Activated T-helper 17 cell treated with anti-CD3 and anti-CD28 coated beads, Interleukin-2, amount 50 U/mL, for 72 hours (primary cell): ENCODE results near the gene ELP6. TPM values are rescaled to one million over a fixed set of nuclear protein-coding genes. Genes with fewer than 3 reads are reported as not detected.
"Not testable (repeated sequence)": the region's sequence is repeated elsewhere in the genome, so short reads cannot be mapped to it uniquely, and the experiment has no call there.

Experiments used
- ATAC-seq: fragments of 150-1000 bp; cut with Tn5 transposase; replicated peaks from 2 replicates; pipeline ENCODE4 v1.10.0; 2021; ENCODE audit warnings: mild to moderate bottlenecking, moderate library complexity
- H3K27ac Mint-ChIP-seq: one replicate; pipeline ENCODE4 v1.8.0; 2022; ENCODE audit warnings: mixed read lengths
- H3K27me3 Mint-ChIP-seq: one replicate; pipeline ENCODE4 v1.8.0; 2022; ENCODE audit warnings: mixed read lengths
- H3K36me3 Mint-ChIP-seq: one replicate; pipeline ENCODE4 v1.8.0; 2022; ENCODE audit warnings: low read depth, mild to moderate bottlenecking, mixed read lengths
- H3K4me1 Mint-ChIP-seq: one replicate; pipeline ENCODE4 v1.8.0; 2022; ENCODE audit warnings: mixed read lengths
- H3K4me3 Mint-ChIP-seq: one replicate; pipeline ENCODE4 v1.8.0; 2022; ENCODE audit warnings: mild to moderate bottlenecking, mixed read lengths
- H3K9me3 Mint-ChIP-seq: one replicate; pipeline ENCODE4 v1.8.0; 2022; ENCODE audit warnings: mixed read lengths
- total RNA-seq, 2 donors: library from RNA; stranded (reverse); gene quantifications; one replicate each; pipeline ENCODE4 v1.2.3, GENCODE V29; 2022

Gene ELP6
- total RNA-seq, 2 donors from 2014 or later = 38.6 to 45.8 TPM

DNA sequence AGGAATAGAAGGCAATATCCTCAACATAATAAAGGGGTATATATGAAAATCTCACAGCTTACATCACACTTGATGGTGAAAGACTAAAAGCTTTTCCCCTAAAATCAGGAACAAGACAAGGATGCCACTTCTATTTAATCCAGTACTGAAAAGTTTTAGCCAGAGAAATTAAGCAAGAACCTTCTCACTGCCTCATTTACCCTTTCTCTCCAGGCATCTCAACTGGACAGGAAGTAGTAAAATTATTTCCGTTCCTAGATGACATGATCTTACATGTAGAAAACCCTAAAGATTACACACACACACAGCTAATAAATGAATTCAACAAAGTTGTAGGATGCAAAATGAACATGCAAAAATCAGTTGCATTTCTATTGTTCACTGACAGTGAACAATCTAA lies 48.9 kb downstream of the ELP6 start:
- no peaks in the 10 kb centered on the region for H3K27me3 Mint-ChIP-seq
- no peak for ATAC-seq
- H3K27ac Mint-ChIP-seq = no peak overlapping the region
- H3K4me3 Mint-ChIP-seq = no peak overlapping the region
- H3K9me3 Mint-ChIP-seq = peaks cover 5% of the 10 kb centered on the region
- H3K36me3 Mint-ChIP-seq = peaks cover 36% of the 10 kb centered on the region
- peaks cover 15% of the 10 kb centered on the region for H3K4me1 Mint-ChIP-seq

DNA sequence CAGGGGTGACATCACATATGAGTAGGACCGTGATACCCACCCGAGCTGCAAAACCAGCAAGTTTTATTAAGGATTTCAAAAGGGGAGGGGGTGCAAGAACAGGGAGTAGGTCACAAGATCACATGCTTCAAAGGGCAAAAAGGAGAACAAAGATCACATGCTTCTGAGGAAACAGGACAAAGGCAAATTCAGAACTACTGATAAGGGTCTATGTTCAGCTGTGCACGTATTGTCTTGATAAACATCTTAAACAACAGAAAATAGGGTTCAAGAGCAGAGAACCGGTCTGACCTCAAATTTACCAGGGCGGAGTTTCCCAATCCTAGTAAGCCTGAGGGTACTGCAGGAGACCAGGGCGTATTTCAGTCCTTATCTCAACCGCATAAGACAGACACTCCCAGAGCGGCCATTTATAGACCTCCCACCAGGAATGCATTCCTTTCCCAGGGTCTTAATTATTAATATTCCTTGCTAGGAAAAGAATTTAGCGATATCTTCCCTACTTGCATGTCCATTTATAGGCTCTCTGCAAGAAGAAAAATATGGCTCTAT lies 53.9 kb downstream of the ELP6 start:
- peaks cover 19% of the 10 kb centered on the region for H3K36me3 Mint-ChIP-seq
- not testable (repeated sequence) for H3K9me3 Mint-ChIP-seq, H3K27ac Mint-ChIP-seq

DNA sequence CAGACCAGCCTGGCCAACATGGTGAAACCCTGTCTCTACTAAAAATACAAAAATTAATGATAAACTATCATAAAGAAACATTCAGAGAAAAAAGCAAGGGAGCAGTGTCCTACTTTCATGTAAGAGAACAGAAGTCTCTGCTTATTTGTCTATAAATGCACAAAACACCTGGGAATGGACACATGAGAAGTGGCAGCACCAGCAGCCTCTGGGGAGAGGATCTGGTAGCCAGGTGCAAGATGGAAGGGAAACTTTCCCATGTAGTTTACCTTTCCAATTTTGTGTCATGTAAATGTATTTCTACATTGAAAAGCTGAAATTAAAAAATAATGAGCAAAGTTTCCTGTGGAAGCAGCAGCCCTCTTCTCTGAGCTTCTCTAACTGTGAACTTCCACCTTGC lies 56.5 kb downstream of the ELP6 start:
- peaks cover 14% of the 10 kb centered on the region for H3K4me1 Mint-ChIP-seq
- H3K4me3 Mint-ChIP-seq = no peak overlapping the region
- no peak for ATAC-seq
- peaks cover 16% of the 10 kb centered on the region for H3K36me3 Mint-ChIP-seq
- no peaks in the 10 kb centered on the region for H3K9me3 Mint-ChIP-seq
- no peak overlapping the region for H3K27ac Mint-ChIP-seq
- no peaks in the 10 kb centered on the region for H3K27me3 Mint-ChIP-seq

More for the DNA sequence above, 53.9 kb downstream of the ELP6 start:
- H3K4me1 Mint-ChIP-seq = peaks cover 13% of the 10 kb centered on the region
- not testable (repeated sequence) for ATAC-seq, H3K4me3 Mint-ChIP-seq, H3K27me3 Mint-ChIP-seq

DNA sequence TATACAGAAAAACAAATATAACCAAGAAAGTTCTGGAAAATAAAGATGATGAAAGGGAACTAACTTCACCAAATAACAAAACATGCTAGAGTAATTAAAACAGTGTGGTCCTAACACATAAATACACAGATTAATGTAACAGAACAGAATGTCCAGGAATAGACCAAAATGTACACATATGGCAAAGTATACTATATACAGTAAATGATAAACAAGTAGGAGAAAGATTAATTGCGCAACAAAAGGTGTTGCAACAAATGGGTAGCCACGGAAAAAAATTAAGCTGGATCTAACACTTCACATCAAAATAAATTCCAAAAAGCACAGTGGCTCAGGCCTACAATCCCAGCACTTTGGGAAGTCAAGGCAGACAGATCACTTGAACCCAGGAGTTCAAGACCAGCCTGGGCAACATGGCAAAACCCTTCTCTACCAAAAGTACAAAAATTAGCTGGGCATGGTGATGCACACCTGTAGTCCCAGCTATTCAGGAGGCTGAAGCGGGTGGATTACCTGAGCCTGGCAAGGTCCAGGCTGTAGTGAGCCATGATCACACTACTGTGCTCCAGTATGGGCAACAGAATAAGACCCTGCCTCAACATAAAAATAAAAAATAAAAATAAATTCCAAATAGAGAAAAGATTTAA lies 57.6 kb downstream of the ELP6 start:
- H3K27me3 Mint-ChIP-seq = no peaks in the 10 kb centered on the region
- H3K36me3 Mint-ChIP-seq = peaks cover 12% of the 10 kb centered on the region
- ATAC-seq = no peak
- no peak overlapping the region for H3K4me3 Mint-ChIP-seq
- H3K27ac Mint-ChIP-seq = no peak overlapping the region
- no peaks in the 10 kb centered on the region for H3K9me3 Mint-ChIP-seq
- H3K4me1 Mint-ChIP-seq = peaks cover 19% of the 10 kb centered on the region

DNA sequence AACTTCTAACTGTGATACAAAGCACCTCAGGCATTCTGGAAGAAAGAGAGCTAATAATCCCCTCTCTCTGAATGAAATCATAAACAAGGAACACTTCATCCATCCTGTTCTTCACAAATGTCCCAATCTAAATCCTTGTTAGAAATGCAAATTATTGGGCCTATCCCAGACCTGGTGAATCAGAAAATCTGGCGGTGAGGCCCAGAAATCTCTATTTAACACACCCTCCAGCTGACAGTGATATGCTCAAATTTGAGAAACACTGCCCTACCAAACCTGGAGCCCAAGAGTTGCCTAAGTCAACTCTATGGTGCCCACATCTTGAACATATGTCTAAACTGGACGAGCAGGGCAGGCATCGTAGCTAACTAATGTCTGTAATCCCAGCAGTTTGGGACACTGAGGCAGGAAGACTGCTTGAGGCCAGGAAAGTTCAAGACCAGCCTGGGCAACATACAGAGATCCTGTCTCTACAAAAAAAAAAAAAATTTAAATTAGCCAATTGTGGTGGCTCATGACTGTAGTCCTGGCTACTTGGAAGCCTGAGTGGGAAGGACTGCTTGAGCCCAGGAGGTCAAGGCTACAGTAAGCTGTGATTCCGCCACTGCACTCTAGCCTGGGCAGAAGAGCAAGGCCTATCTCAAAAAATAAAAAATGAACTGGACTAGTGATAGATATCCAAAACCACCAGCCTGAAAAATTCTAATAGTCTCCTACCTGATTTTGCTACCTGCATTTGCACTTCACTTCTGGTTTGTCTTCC lies 60.9 kb downstream of the ELP6 start:
- Mint-ChIP-seq H3K27me3 (no peaks in the 10 kb centered on the region), H3K4me1 (peaks cover 19% of the 10 kb centered on the region), H3K27ac (no peak overlapping the region), H3K4me3 (no peak overlapping the region), H3K9me3 (peaks cover 5% of the 10 kb centered on the region), H3K36me3 (peaks cover 11% of the 10 kb centered on the region)
- no peak for ATAC-seq

Other genes with a start within 250 kb of the ELP6 start
- gene KIF9, start 230.9 kb downstream of the ELP6 start, total RNA-seq = 1 to 10 TPM; 3.0 to 5.6 TPM
- 10 to 100 TPM; 19.1 to 54.8 TPM for gene KLHL18, start 230.8 kb downstream of the ELP6 start, total RNA-seq
- 10 to 100 TPM; 28.7 to 32.0 TPM for gene PTPN23, start 132.7 kb downstream of the ELP6 start, total RNA-seq
- gene SCAP, start 37.8 kb downstream of the ELP6 start, total RNA-seq = 10 to 100 TPM; 44.0 to 73.3 TPM
- under 1 TPM; 0.79 to 0.91 TPM for gene CSPG5, start 65.2 kb upstream of the ELP6 start, total RNA-seq